Lower leg skin (tissue), 3 donors: Measurements from ENCODE around the gene ATP9A.

Experiments
- POLR2A ChIP-seq, 2 donors: fragments of 450-650 bp; IDR thresholded peaks; one replicate each; pipeline ENCODE4 v1.6.1; 2016 to 2017; ENCODE audit warnings: antibody characterized with exemption in 2 of 2, mild to moderate bottlenecking in 1 of 2, moderate library complexity in 1 of 2
- TF ChIP-seq, protein P1 (sequence below), 3 donors: fragments of 450-650 bp; IDR thresholded peaks; one replicate each; pipeline ENCODE4 v1.5.1; 2016; ENCODE audit warnings: antibody characterized with exemption in 3 of 3, mild to moderate bottlenecking in 3 of 3, moderate library complexity in 2 of 3

DNA sequence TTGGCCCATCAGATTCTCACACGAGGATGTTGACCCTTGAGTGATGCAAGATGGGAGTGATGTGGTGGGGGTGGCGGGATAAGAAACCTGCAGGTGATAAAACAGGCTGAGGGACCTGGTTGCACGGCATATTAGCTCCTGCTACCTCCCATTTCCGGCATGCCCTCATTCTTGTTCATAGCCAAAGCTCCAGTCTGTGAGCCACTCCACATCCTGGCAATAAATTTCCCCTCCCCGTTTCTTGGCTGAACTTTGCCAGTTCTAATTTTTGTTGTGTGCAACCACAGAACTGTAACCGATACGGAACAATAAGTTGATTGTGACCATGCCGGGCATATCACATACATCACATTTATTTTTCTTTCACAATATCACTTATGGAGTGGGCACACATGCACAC lies 184.1 kb downstream of the ATP9A start:
- TF ChIP-seq, protein P1, sequence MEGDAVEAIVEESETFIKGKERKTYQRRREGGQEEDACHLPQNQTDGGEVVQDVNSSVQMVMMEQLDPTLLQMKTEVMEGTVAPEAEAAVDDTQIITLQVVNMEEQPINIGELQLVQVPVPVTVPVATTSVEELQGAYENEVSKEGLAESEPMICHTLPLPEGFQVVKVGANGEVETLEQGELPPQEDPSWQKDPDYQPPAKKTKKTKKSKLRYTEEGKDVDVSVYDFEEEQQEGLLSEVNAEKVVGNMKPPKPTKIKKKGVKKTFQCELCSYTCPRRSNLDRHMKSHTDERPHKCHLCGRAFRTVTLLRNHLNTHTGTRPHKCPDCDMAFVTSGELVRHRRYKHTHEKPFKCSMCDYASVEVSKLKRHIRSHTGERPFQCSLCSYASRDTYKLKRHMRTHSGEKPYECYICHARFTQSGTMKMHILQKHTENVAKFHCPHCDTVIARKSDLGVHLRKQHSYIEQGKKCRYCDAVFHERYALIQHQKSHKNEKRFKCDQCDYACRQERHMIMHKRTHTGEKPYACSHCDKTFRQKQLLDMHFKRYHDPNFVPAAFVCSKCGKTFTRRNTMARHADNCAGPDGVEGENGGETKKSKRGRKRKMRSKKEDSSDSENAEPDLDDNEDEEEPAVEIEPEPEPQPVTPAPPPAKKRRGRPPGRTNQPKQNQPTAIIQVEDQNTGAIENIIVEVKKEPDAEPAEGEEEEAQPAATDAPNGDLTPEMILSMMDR (IDR thresholded peaks at IDR 0.05), result no peak
- no peak for TF ChIP-seq POLR2A (IDR thresholded peaks at IDR 0.05)
